ENCODE results near the gene CTRB1.

DNA sequence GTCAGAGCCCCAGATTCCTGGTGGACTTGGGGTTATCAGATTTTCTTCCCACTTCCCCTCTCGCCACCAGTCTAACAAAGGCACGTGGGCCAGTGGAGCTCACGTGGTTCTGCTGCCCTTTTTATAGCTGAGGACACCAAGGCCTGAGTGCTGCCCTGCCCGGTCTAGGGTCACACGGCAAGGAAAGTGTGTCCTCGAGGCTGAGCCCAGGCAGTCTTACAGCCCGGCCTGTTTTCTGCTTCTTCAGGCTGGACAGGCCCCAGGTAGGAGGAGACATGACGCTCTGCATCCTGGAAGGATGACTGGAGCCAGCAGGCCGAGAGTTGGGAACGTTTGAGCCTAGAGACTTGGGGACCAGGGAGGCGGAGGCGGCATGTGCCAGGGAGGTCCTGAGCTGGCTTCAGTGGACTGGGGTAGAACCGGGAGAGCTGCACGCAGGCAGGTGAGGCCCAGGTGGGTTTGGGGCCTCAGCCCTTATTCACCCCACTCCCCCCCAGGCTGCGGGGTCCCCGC is 3.5 kb downstream of the CTRB1 start:
- TF ChIP-seq POLR2A (IDR thresholded peaks at IDR 0.05), result no peak
- TF ChIP-seq, protein P1, sequence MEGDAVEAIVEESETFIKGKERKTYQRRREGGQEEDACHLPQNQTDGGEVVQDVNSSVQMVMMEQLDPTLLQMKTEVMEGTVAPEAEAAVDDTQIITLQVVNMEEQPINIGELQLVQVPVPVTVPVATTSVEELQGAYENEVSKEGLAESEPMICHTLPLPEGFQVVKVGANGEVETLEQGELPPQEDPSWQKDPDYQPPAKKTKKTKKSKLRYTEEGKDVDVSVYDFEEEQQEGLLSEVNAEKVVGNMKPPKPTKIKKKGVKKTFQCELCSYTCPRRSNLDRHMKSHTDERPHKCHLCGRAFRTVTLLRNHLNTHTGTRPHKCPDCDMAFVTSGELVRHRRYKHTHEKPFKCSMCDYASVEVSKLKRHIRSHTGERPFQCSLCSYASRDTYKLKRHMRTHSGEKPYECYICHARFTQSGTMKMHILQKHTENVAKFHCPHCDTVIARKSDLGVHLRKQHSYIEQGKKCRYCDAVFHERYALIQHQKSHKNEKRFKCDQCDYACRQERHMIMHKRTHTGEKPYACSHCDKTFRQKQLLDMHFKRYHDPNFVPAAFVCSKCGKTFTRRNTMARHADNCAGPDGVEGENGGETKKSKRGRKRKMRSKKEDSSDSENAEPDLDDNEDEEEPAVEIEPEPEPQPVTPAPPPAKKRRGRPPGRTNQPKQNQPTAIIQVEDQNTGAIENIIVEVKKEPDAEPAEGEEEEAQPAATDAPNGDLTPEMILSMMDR (IDR thresholded peaks at IDR 0.05), result no peak
- TF ChIP-seq POLR2AphosphoS5 (IDR thresholded peaks at IDR 0.05; ENCODE audit: insufficient read depth in 1 of 2, low read depth in 1 of 2), result no peak
